Measurements from ENCODE around the gene C11orf21.

C11orf21 gene

GRCh38 chr11:2248762-2249161, 53.0 kb downstream of the C11orf21 start:
- TF ChIP-seq CTCF (IDR thresholded peaks at IDR 0.05; ENCODE audit: control insufficient read depth, insufficient read depth, low read depth, low read length, missing control alignments) = no peak
- H3K4me3 ChIP-seq (ENCODE audit: control insufficient read depth, low read depth, low read length) = no peak overlapping the region
- no peak for DNase-seq (ENCODE audit: low read depth)

- no peak overlapping the region for H3K4me3 ChIP-seq (ENCODE audit: control insufficient read depth, low read depth, low read length)
- no peak for TF ChIP-seq CTCF (IDR thresholded peaks at IDR 0.05; ENCODE audit: control insufficient read depth, insufficient read depth, low read depth, low read length, missing control alignments)
- no peak for DNase-seq (ENCODE audit: low read depth)
Observed at GRCh38 chr11:2248242-2248641, 53.5 kb downstream of the C11orf21 start.

- no peak for DNase-seq (ENCODE audit: low read depth)
- TF ChIP-seq CTCF (IDR thresholded peaks at IDR 0.05; ENCODE audit: control insufficient read depth, insufficient read depth, low read depth, low read length, missing control alignments) = no peak
- no peak overlapping the region for H3K4me3 ChIP-seq (ENCODE audit: control insufficient read depth, low read depth, low read length)
Observed at GRCh38 chr11:2247496-2247895, 54.2 kb downstream of the C11orf21 start.
